Progenitor cell of endocrine pancreas (in vitro differentiated cells): ENCODE measurements around the gene KRAS. TPM values are rescaled to one million over a fixed set of nuclear protein-coding genes. Genes with fewer than 3 reads are reported as not detected.
"Not testable (repeated sequence)": the region's sequence is repeated elsewhere in the genome, so short reads cannot be mapped to it uniquely, and the experiment has no call there.

Experiments
- DNase-seq: peaks from one replicate; pipeline ENCODE4 v3.0.0; 2021; ENCODE audit warnings: low spot score; ENCODE audit not compliant: unreplicated experiment
- H3K27ac Mint-ChIP-seq: 2 replicates; pipeline ENCODE4 v1.8.0; 2021; ENCODE audit warnings: mild to moderate bottlenecking, moderate library complexity, mixed read lengths
- H3K27me3 Mint-ChIP-seq: 2 replicates; pipeline ENCODE4 v1.8.0; 2021; ENCODE audit warnings: mixed read lengths
- H3K36me3 Mint-ChIP-seq: 2 replicates; pipeline ENCODE4 v1.8.0; 2022; ENCODE audit warnings: mixed read lengths; ENCODE audit not compliant: insufficient read depth
- H3K4me1 Mint-ChIP-seq: 2 replicates; pipeline ENCODE4 v1.8.0; 2021; ENCODE audit warnings: low read depth, mixed read lengths
- H3K4me3 Mint-ChIP-seq: 2 replicates; pipeline ENCODE4 v1.8.0; 2021; ENCODE audit warnings: low read depth, mild to moderate bottlenecking, moderate library complexity, mixed read lengths
- H3K9me3 Mint-ChIP-seq: 2 replicates; pipeline ENCODE4 v1.8.0; 2021; ENCODE audit warnings: low read depth, mixed read lengths
- CTCF ChIP-seq: fragments of 200-600 bp; sonication (generic); IDR thresholded peaks from one replicate; pipeline ENCODE4 v1.5.0; 2021; ENCODE audit warnings: antibody characterized with exemption, mild to moderate bottlenecking; ENCODE audit not compliant: unreplicated experiment
- long read RNA-seq: library from polyadenylated mRNA; unstranded; transcript quantifications from one replicate; pipeline ENCODE4 v2.0.0, GENCODE V29; 2020
- total RNA-seq: library from RNA; stranded (reverse); gene quantifications from 2 replicates; pipeline ENCODE4 v1.2.1, GENCODE V29; 2021

The KRAS gene
- total RNA-seq, result 87.7 and 88.8 TPM in 2 replicates
- long read RNA-seq, full-length matches to known transcripts, result 25 of 65 reads
- long read RNA-seq, partial matches to known transcripts, result 5 of 65 reads
- long read RNA-seq, other reads (novel, unspliced or antisense), result 35 of 65 reads

- H3K36me3 Mint-ChIP-seq, result peaks cover 16% of the 10 kb centered on the region
- peak; percentile 98 for DNase-seq
- H3K9me3 Mint-ChIP-seq, result peaks cover 6% of the 10 kb centered on the region
- H3K27me3 Mint-ChIP-seq, result peaks cover 20% of the 10 kb centered on the region
- peak within 1 kb of the TSS; percentile 96 for H3K4me3 Mint-ChIP-seq
- H3K27ac Mint-ChIP-seq, result peak within 1 kb of the TSS; percentile 97
- peaks cover 49% of the 10 kb centered on the region for H3K4me1 Mint-ChIP-seq
- no peak for TF ChIP-seq CTCF
Measured at GRCh38 chr12:25250744-25251730, at the start of gene KRAS. KRAS (minus strand) TSS chr12:25250929.

DNA sequence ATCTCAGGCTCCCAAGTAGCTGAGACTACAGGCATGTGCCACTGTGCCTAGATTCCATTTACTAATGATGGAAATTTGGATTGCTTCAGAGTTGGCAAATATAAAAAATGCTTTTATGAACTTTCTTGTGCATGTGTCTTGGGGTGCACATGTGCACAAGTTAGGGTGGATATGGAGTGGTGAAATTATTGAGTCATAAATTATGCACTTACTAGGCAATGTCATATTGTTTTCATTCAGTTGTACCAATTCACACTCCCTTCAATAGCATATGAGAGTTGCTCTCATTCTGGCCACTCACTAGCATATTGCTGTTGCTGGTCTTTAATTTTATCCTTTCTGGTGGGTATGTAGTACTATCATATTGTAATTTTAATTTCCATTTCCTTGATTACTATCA is 45.7 kb upstream of the KRAS start:
- no peak for TF ChIP-seq CTCF
- Mint-ChIP-seq H3K27ac (no peak overlapping the region), H3K4me1 (no peaks in the 10 kb centered on the region), H3K9me3 (peaks cover 5% of the 10 kb centered on the region), H3K27me3 (no peaks in the 10 kb centered on the region), H3K4me3 (no peak overlapping the region), H3K36me3 (no peaks in the 10 kb centered on the region)
- no peak for DNase-seq

DNA sequence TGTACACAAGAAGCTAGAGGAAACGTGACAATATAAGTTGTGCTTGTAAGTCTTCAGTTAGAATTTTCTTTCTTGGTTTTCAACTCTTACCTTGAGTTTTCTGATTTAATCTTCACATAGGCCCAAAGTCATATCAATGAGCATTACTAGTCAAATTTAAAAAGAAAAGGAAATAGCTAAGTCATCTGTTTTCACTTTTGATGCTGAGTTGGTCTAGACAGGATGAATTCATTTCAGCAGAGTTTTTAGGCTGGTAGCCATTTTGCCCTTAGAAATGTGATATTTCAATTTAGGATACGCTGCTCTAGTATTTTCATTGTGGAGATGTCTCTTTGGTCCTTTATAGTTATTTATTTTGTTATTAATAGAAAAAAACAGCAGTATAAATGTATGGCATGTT is 44.6 kb upstream of the KRAS start:
- no peaks in the 10 kb centered on the region for H3K27me3 Mint-ChIP-seq
- H3K4me1 Mint-ChIP-seq, result no peaks in the 10 kb centered on the region
- no peak for TF ChIP-seq CTCF
- H3K9me3 Mint-ChIP-seq, result peaks cover 5% of the 10 kb centered on the region
- no peak for DNase-seq
- no peak overlapping the region for H3K27ac Mint-ChIP-seq
- H3K4me3 Mint-ChIP-seq, result no peak overlapping the region
- H3K36me3 Mint-ChIP-seq, result no peaks in the 10 kb centered on the region

DNA sequence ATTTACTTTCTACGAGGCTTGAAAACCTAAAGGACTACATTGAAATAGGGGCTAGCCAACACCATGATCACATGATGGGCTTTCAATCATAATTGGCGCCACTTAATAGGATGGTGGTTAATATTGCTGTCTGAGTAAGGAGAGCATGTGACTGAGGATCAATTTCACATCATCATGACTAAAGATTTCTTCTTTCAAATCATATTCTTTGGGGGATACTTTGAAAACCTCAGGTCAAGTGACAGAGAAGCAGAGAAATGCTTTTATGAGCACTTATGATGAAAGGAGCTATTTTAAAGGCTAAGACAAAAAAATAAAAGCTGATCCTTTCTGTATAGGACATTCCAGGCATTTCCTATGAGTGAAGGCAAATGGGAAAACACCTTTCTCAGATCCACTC is 42.9 kb upstream of the KRAS start:
- H3K36me3 Mint-ChIP-seq, result no peaks in the 10 kb centered on the region
- no peak for TF ChIP-seq CTCF
- no peak overlapping the region for H3K4me3 Mint-ChIP-seq
- H3K27ac Mint-ChIP-seq, result no peak overlapping the region
- peaks cover 17% of the 10 kb centered on the region for H3K9me3 Mint-ChIP-seq
- no peak for DNase-seq
- no peaks in the 10 kb centered on the region for H3K27me3 Mint-ChIP-seq
- H3K4me1 Mint-ChIP-seq, result no peaks in the 10 kb centered on the region

DNA sequence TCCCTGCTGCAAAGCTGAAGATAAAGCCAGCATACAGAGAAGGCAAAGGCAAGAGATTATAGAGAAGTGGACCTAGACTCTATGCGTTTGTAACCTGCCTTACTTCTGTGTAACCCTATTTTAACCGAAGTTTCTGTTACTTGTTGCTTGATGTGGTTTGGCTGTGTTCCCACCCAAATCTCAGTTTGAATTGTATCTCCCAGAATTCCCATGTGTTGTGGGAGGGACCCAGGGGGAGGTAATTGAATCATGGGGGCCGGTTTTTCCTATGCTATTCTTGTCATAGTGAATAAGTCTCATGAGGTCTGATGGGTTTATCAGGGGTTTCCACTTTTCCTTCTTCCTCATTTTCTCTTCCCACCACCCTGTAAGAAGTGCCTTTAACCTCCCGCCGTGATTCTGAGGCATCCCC is 42.1 kb upstream of the KRAS start:
- H3K36me3 Mint-ChIP-seq, H3K27me3 Mint-ChIP-seq, H3K27ac Mint-ChIP-seq, H3K4me1 Mint-ChIP-seq, DNase-seq, H3K4me3 Mint-ChIP-seq: not testable (repeated sequence)
- H3K9me3 Mint-ChIP-seq, result peaks cover 12% of the 10 kb centered on the region
